ENCODE measurements around the gene SBNO1. TPM values are rescaled to one million over a fixed set of nuclear protein-coding genes. Genes with fewer than 3 reads are reported as not detected.
"Not testable (repeated sequence)": the region's sequence is repeated elsewhere in the genome, so short reads cannot be mapped to it uniquely, and the experiment has no call there.

SBNO1 gene
- polyA plus RNA-seq, 3 donors, result 29.8 to 34.2 (median 30.1) TPM

GRCh38 chr12:123365025-123365917 lies 624 bp upstream of the SBNO1 start:
- DNase-seq (ENCODE audit: extremely low read depth in 1 of 11, low read depth in 9 of 11, low spot score in 4 of 11), result peak; percentile 95 to 99 (median 98)

- peak in 2 of 11 donors; percentile 7 for DNase-seq (ENCODE audit: extremely low read depth in 1 of 11, low read depth in 9 of 11, low spot score in 4 of 11)
These were observed 711 bp downstream of the SBNO1 start for GRCh38 chr12:123363740-123364531.

- DNase-seq (ENCODE audit: extremely low read depth in 1 of 11, low read depth in 9 of 11, low spot score in 4 of 11), result peak in 1 of 11 donors; percentile 7
These were observed 1.3 kb downstream of the SBNO1 start for GRCh38 chr12:123363390-123363739.

GRCh38 chr12:123358035-123358434 lies 6.6 kb downstream of the SBNO1 start:
- no peak for DNase-seq (ENCODE audit: extremely low read depth in 1 of 11, low read depth in 9 of 11, low spot score in 4 of 11)

GRCh38 chr12:123356159-123356670 lies 8.4 kb downstream of the SBNO1 start:
- no peak for DNase-seq (ENCODE audit: extremely low read depth in 1 of 11, low read depth in 9 of 11, low spot score in 4 of 11)

GRCh38 chr12:123354600-123354999 lies 10.0 kb downstream of the SBNO1 start:
- no peak for DNase-seq (ENCODE audit: extremely low read depth in 1 of 11, low read depth in 9 of 11, low spot score in 4 of 11)

- no peak for DNase-seq (ENCODE audit: extremely low read depth in 1 of 11, low read depth in 9 of 11, low spot score in 4 of 11)
These were observed 13.3 kb downstream of the SBNO1 start for GRCh38 chr12:123351349-123351748.

GRCh38 chr12:123346946-123347345 lies 17.7 kb downstream of the SBNO1 start:
- DNase-seq (ENCODE audit: extremely low read depth in 1 of 11, low read depth in 9 of 11, low spot score in 4 of 11), result no peak

- DNase-seq (ENCODE audit: extremely low read depth in 1 of 11, low read depth in 9 of 11, low spot score in 4 of 11), result no peak
These were observed 20.6 kb downstream of the SBNO1 start for GRCh38 chr12:123344086-123344485.

- no peak for DNase-seq (ENCODE audit: extremely low read depth in 1 of 11, low read depth in 9 of 11, low spot score in 4 of 11)
These were observed 27.6 kb downstream of the SBNO1 start for GRCh38 chr12:123337070-123337469.

- no peak for DNase-seq (ENCODE audit: extremely low read depth in 1 of 11, low read depth in 9 of 11, low spot score in 4 of 11)
These were observed 28.1 kb downstream of the SBNO1 start for GRCh38 chr12:123336530-123336929.

- no peak for DNase-seq (ENCODE audit: extremely low read depth in 1 of 11, low read depth in 9 of 11, low spot score in 4 of 11)
These were observed 29.2 kb downstream of the SBNO1 start for GRCh38 chr12:123335490-123335889.

- no peak for DNase-seq (ENCODE audit: extremely low read depth in 1 of 11, low read depth in 9 of 11, low spot score in 4 of 11)
These were observed 34.8 kb downstream of the SBNO1 start for GRCh38 chr12:123329799-123330198.

GRCh38 chr12:123319826-123320225 lies 44.8 kb downstream of the SBNO1 start:
- no peak for DNase-seq (ENCODE audit: extremely low read depth in 1 of 11, low read depth in 9 of 11, low spot score in 4 of 11)

- no peak for DNase-seq (ENCODE audit: extremely low read depth in 1 of 11, low read depth in 9 of 11, low spot score in 4 of 11)
These were observed 45.4 kb downstream of the SBNO1 start for GRCh38 chr12:123319273-123319672.

GRCh38 chr12:123313046-123313445 lies 51.6 kb downstream of the SBNO1 start:
- DNase-seq (ENCODE audit: extremely low read depth in 1 of 11, low read depth in 9 of 11, low spot score in 4 of 11), result not testable (repeated sequence)

GRCh38 chr12:123306200-123306599 lies 58.4 kb downstream of the SBNO1 start:
- DNase-seq (ENCODE audit: extremely low read depth in 1 of 11, low read depth in 9 of 11, low spot score in 4 of 11), result no peak

- peak in 1 of 11 donors; percentile 5 for DNase-seq (ENCODE audit: extremely low read depth in 1 of 11, low read depth in 9 of 11, low spot score in 4 of 11)
These were observed 59.5 kb downstream of the SBNO1 start for GRCh38 chr12:123305136-123305535.

- DNase-seq (ENCODE audit: extremely low read depth in 1 of 11, low read depth in 9 of 11, low spot score in 4 of 11), result no peak
These were observed 71.4 kb downstream of the SBNO1 start for GRCh38 chr12:123293178-123293760.

GRCh38 chr12:123289911-123290310 lies 74.7 kb downstream of the SBNO1 start:
- no peak for DNase-seq (ENCODE audit: extremely low read depth in 1 of 11, low read depth in 9 of 11, low spot score in 4 of 11)

Measured in renal cortex interstitium (tissue), 11 donors.